ENCODE results near the gene CRYBG2.

DNA sequence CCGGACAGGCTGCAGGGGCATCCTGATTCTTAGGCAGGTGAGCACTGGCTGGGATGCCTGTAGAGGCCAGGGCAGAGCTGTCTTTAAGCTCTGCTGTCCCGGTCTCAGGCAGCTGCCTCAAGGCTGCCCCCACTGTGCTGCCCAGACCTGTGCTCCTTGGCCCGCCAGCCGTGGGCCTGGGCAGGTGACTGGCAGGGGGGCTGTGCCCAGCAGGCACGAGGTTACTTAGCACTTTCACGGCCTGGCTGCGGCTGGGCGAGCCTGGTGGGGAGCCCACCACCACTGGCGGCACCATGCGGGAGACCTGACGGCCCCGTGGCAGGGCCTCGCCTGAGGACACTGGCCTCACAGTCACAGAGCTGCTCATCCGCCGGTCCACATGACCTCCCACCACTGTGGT is 8.2 kb downstream of the CRYBG2 start:
- TF ChIP-seq TAF1 (IDR thresholded peaks at IDR 0.05; ENCODE audit: borderline replicate concordance, low read depth, low read length) (no peak), KDM1A (IDR thresholded peaks at IDR 0.05; ENCODE audit: borderline replicate concordance) (no peak)

All from GM12878 (cell line).